KMS-11 (cell line): ENCODE results near the gene SFXN1.
"Not testable (repeated sequence)": the region's sequence is repeated elsewhere in the genome, so short reads cannot be mapped to it uniquely, and the experiment has no call there.

Experiments
- H2AFZ ChIP-seq: fragments of 200-600 bp; sonication (generic); 2 replicates; pipeline ENCODE4 v1.6.1; 2016; ENCODE audit warnings: antibody characterized with exemption, mixed run types, low read depth
- H3K27ac ChIP-seq: fragments of 200-600 bp; sonication (generic); 2 replicates; pipeline ENCODE4 v1.6.1; 2016; ENCODE audit warnings: mild to moderate bottlenecking, mixed run types
- H3K27me3 ChIP-seq: fragments of 200-600 bp; sonication (generic); 2 replicates; pipeline ENCODE4 v1.6.1; 2017; ENCODE audit warnings: mild to moderate bottlenecking, low read depth, mixed run types, moderate library complexity; ENCODE audit not compliant: insufficient read depth
- H3K36me3 ChIP-seq: fragments of 200-600 bp; sonication (generic); 2 replicates; pipeline ENCODE4 v1.6.1; 2017; ENCODE audit warnings: mild to moderate bottlenecking, mixed run types; ENCODE audit not compliant: insufficient read depth
- H3K4me1 ChIP-seq: fragments of 200-600 bp; sonication (generic); 2 replicates; pipeline ENCODE4 v1.6.1; 2016; ENCODE audit warnings: mild to moderate bottlenecking, low read depth, mixed run types; ENCODE audit not compliant: poor library complexity, severe bottlenecking
- H3K4me2 ChIP-seq: fragments of 200-600 bp; sonication (generic); 2 replicates; pipeline ENCODE4 v1.7.0; 2016; ENCODE audit warnings: mild to moderate bottlenecking, mixed run types
- H3K4me3 ChIP-seq: fragments of 200-600 bp; sonication (generic); IDR thresholded peaks from 2 replicates; pipeline ENCODE4 v1.6.1; 2017; ENCODE audit warnings: low read depth, low read length, mixed read lengths; ENCODE audit not compliant: insufficient read depth
- H3K79me2 ChIP-seq: fragments of 200-600 bp; sonication (generic); 2 replicates; pipeline ENCODE4 v1.6.1; 2016; ENCODE audit warnings: low read depth, mixed run types; ENCODE audit not compliant: insufficient read depth
- H3K9ac ChIP-seq: fragments of 200-600 bp; sonication (generic); 2 replicates; pipeline ENCODE4 v1.6.1; 2016; ENCODE audit warnings: mild to moderate bottlenecking, mixed run types
- H4K20me1 ChIP-seq: fragments of 200-600 bp; sonication (generic); 2 replicates; pipeline ENCODE4 v1.6.1; 2016; ENCODE audit warnings: mild to moderate bottlenecking, mixed run types; ENCODE audit not compliant: insufficient read depth
- CTCF ChIP-seq: fragments of 200-600 bp; sonication (generic); conservative IDR thresholded peaks from 2 replicates; pipeline ENCODE4 v1.6.1; 2017; ENCODE audit warnings: low read depth, mild to moderate bottlenecking, antibody characterized with exemption, low read length, moderate library complexity, mixed read lengths

Gene SFXN1

GRCh38 chr5:175493726-175494125, 15.4 kb downstream of the SFXN1 start:
- H3K79me2 ChIP-seq, result peaks cover 18% of the 10 kb centered on the region

GRCh38 chr5:175494264-175495183, 16.2 kb downstream of the SFXN1 start:
- no peaks in the 10 kb centered on the region for H3K4me1 ChIP-seq
- no peaks in the 10 kb centered on the region for H3K36me3 ChIP-seq
- no peaks in the 10 kb centered on the region for H3K27me3 ChIP-seq
- H3K27ac ChIP-seq, result no peak overlapping the region
- no peak for TF ChIP-seq CTCF
- no peaks in the 10 kb centered on the region for H4K20me1 ChIP-seq
- peaks cover 10% of the 10 kb centered on the region for H3K79me2 ChIP-seq
- no peak overlapping the region for H3K9ac ChIP-seq
- no peak overlapping the region for H2AFZ ChIP-seq
- H3K4me3 ChIP-seq, result no peak overlapping the region
- H3K4me2 ChIP-seq, result no peak overlapping the region

More at GRCh38 chr5:175493726-175494125, 15.4 kb downstream of the SFXN1 start:
- no peaks in the 10 kb centered on the region for H3K4me1 ChIP-seq
- H2AFZ ChIP-seq, result no peak overlapping the region
- H3K27ac ChIP-seq, result no peak overlapping the region
- TF ChIP-seq CTCF, result no peak
- H3K36me3 ChIP-seq, result no peaks in the 10 kb centered on the region
- H3K9ac ChIP-seq, result no peak overlapping the region
- no peaks in the 10 kb centered on the region for H3K27me3 ChIP-seq
- H3K4me3 ChIP-seq, result no peak overlapping the region
- H3K4me2 ChIP-seq, result no peak overlapping the region
- H4K20me1 ChIP-seq, result no peaks in the 10 kb centered on the region

- Histone ChIP-seq H3K4me3 (no peak overlapping the region), H2AFZ (no peak overlapping the region), H3K4me2 (no peak overlapping the region), H3K79me2 (no peaks in the 10 kb centered on the region; the same call in 1 of the 2 replicates), H4K20me1 (no peaks in the 10 kb centered on the region), H3K4me1 (no peaks in the 10 kb centered on the region), H3K36me3 (no peaks in the 10 kb centered on the region), H3K27me3 (no peaks in the 10 kb centered on the region), H3K9ac (no peak overlapping the region), H3K27ac (no peak overlapping the region)
- TF ChIP-seq CTCF, result no peak
Measured at GRCh38 chr5:175501759-175502158, 23.4 kb downstream of the SFXN1 start.

GRCh38 chr5:175507671-175508070, 29.3 kb downstream of the SFXN1 start:
- H3K4me3 ChIP-seq, H3K27ac ChIP-seq, H3K79me2 ChIP-seq, H2AFZ ChIP-seq, H3K27me3 ChIP-seq, H4K20me1 ChIP-seq, H3K36me3 ChIP-seq, H3K4me2 ChIP-seq, H3K9ac ChIP-seq, H3K4me1 ChIP-seq: not testable (repeated sequence)

GRCh38 chr5:175508896-175509295, 30.5 kb downstream of the SFXN1 start:
- H3K27ac ChIP-seq, result no peak overlapping the region
- no peak overlapping the region for H3K4me2 ChIP-seq

More at GRCh38 chr5:175508896-175509295, 30.5 kb downstream of the SFXN1 start:
- Histone ChIP-seq H3K79me2 (no peaks in the 10 kb centered on the region), H3K9ac (no peak overlapping the region), H3K36me3 (no peaks in the 10 kb centered on the region), H2AFZ (no peak overlapping the region), H3K4me3 (no peak overlapping the region), H3K27me3 (no peaks in the 10 kb centered on the region), H4K20me1 (no peaks in the 10 kb centered on the region), H3K4me1 (no peaks in the 10 kb centered on the region)
- TF ChIP-seq CTCF, result no peak
